ENCODE data around the gene TMEM170A.

The TMEM170A gene

DNA sequence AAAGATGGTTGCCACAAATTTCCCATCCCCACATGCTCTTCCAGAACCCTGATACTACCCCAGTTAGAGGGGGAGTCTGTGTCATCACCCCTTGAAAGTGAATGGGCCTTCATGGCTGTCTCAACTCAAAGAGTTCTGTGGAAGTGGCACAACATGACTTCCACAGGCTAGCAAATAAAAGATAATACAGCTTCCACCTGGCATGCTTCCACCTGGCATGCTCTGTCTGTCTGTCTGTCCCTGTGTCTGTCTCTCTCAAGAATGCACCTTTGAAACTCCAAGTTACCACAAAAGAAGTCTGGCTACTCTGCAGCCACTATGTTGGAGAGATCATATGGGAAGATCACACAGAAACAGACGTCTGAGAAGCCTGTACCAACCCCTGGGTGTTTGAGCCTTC, 66.2 kb downstream of the TMEM170A start:
- no peak for DNase-seq

DNA sequence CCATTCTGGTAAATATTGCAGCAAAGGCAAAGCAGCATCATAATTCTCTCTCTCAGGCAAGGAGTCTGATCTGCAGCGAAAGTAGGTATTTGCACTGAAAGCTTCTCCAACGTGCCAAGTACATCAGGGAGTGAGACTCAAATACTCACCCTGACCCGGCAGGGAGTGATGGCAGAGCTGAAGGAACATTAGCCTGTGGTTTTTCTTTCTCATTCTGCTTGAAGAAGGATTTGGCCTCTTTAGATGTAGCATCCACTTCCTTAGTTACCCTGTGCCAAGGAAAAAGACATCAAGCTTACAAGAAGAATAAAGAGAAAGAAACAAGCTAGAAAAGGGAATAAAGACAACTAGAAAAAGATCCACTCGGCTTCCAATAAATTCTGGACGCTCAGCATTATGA, 69.5 kb downstream of the TMEM170A start:
- no peak for DNase-seq

Data from hippocampal formation (tissue), 2 donors.